DOHH2 (cell line): Measurements from ENCODE around the gene TRIM63.
A peak's percentile ranks its signal among the peaks of the same experiment; 100 is the strongest.

Experiments
- H3F3A ChIP-seq: fragments of 200-600 bp; sonication (generic), shearing (Covaris generic); 2 replicates; pipeline ENCODE4 v1.6.0; 2016; ENCODE audit warnings: antibody characterized with exemption, mild to moderate bottlenecking; ENCODE audit not compliant: control insufficient read depth, insufficient read depth
- H3K27ac ChIP-seq: fragments of 200-600 bp; sonication (generic); 2 replicates; pipeline ENCODE4 v1.5.1; 2014; ENCODE audit warnings: low read depth, mild to moderate bottlenecking, low read length, moderate library complexity
- H3K27me3 ChIP-seq: fragments of 200-600 bp; sonication (generic); 2 replicates; pipeline ENCODE4 v1.6.1; 2014; ENCODE audit warnings: mild to moderate bottlenecking, low read length, mixed read lengths; ENCODE audit not compliant: control insufficient read depth
- H3K36me3 ChIP-seq: fragments of 200-600 bp; sonication (generic); 2 replicates; pipeline ENCODE4 v1.6.1; 2014; ENCODE audit warnings: mild to moderate bottlenecking, low read length, moderate library complexity, mixed read lengths; ENCODE audit not compliant: control insufficient read depth
- H3K4me1 ChIP-seq: fragments of 200-600 bp; sonication (generic); 2 replicates; pipeline ENCODE4 v1.6.1; 2014; ENCODE audit warnings: mild to moderate bottlenecking, low read length, mixed read lengths; ENCODE audit not compliant: control insufficient read depth
- H3K4me2 ChIP-seq: fragments of 200-600 bp; sonication (generic); 2 replicates; pipeline ENCODE4 v1.6.0; 2014; ENCODE audit warnings: mild to moderate bottlenecking, low read length, moderate library complexity
- H3K4me3 ChIP-seq: fragments of 200-600 bp; sonication (generic); 2 replicates; pipeline ENCODE4 v1.5.1; 2014; ENCODE audit warnings: mild to moderate bottlenecking, low read length, mixed read lengths
- H3K79me2 ChIP-seq: fragments of 200-600 bp; sonication (generic); 2 replicates; pipeline ENCODE4 v1.6.1; 2014; ENCODE audit warnings: mild to moderate bottlenecking, low read length, mixed read lengths; ENCODE audit not compliant: control insufficient read depth
- H3K9me2 ChIP-seq: fragments of 200-600 bp; sonication (generic); replicated peaks from 2 replicates; pipeline ENCODE4 v1.6.1; 2014; ENCODE audit warnings: mild to moderate bottlenecking, low read length, mixed read lengths; ENCODE audit not compliant: control insufficient read depth
- H3K9me3 ChIP-seq: fragments of 200-600 bp; sonication (generic); 2 replicates; pipeline ENCODE4 v1.6.1; 2014; ENCODE audit warnings: antibody characterized with exemption, low read length, mixed read lengths; ENCODE audit not compliant: control insufficient read depth, insufficient read depth
- H4K20me1 ChIP-seq: fragments of 200-600 bp; sonication (generic); 2 replicates; pipeline ENCODE4 v1.6.0; 2014; ENCODE audit warnings: low read depth, mild to moderate bottlenecking, antibody characterized with exemption, low read length, moderate library complexity; ENCODE audit not compliant: control insufficient read depth, insufficient read depth
- CTCF ChIP-seq: fragments of 200-600 bp; sonication (generic); IDR thresholded peaks from one replicate; pipeline ENCODE4 v1.5.1; 2014; ENCODE audit warnings: antibody characterized with exemption, mild to moderate bottlenecking, low read depth, low read length; ENCODE audit not compliant: poor library complexity, severe bottlenecking
- EZH2phosphoT487 ChIP-seq: fragments of 200-600 bp; sonication (generic); IDR thresholded peaks from 2 replicates; pipeline ENCODE4 v1.6.1; 2017; ENCODE audit warnings: borderline replicate concordance, mild to moderate bottlenecking, antibody characterized with exemption, low read length, moderate library complexity, mixed read lengths

Gene TRIM63

GRCh38 chr1:26031611-26032220, 35.7 kb downstream of the TRIM63 start:
- H3K9me2 ChIP-seq: no peaks in the 10 kb centered on the region
- no peaks in the 10 kb centered on the region for H3K9me3 ChIP-seq
- peaks cover 11% of the 10 kb centered on the region for H3K27me3 ChIP-seq
- no peak overlapping the region for H3K27ac ChIP-seq
- TF ChIP-seq EZH2phosphoT487 (no peak), CTCF (no peak)
- H3K36me3 ChIP-seq: no peaks in the 10 kb centered on the region
- H3K79me2 ChIP-seq: no peaks in the 10 kb centered on the region
- no peaks in the 10 kb centered on the region for H4K20me1 ChIP-seq
- H3K4me3 ChIP-seq: no peak overlapping the region
- no peaks in the 10 kb centered on the region for H3F3A ChIP-seq
- H3K4me2 ChIP-seq: no peak overlapping the region
- H3K4me1 ChIP-seq: peaks cover 10% of the 10 kb centered on the region

GRCh38 chr1:26031196-26031595, 36.2 kb downstream of the TRIM63 start:
- H4K20me1 ChIP-seq: no peaks in the 10 kb centered on the region
- no peaks in the 10 kb centered on the region for H3K36me3 ChIP-seq
- peaks cover 11% of the 10 kb centered on the region for H3K27me3 ChIP-seq

GRCh38 chr1:26029864-26030481, 37.5 kb downstream of the TRIM63 start:
- no peak overlapping the region for H3K27ac ChIP-seq
- no peak overlapping the region for H3K4me3 ChIP-seq
- peaks cover 4% of the 10 kb centered on the region for H3K4me1 ChIP-seq
- no peaks in the 10 kb centered on the region for H3K36me3 ChIP-seq
- no peak for TF ChIP-seq EZH2phosphoT487
- TF ChIP-seq CTCF: peak; percentile 41
- no peaks in the 10 kb centered on the region for H3K79me2 ChIP-seq
- H3F3A ChIP-seq: no peaks in the 10 kb centered on the region
- H3K27me3 ChIP-seq: peaks cover 12% of the 10 kb centered on the region
- no peak overlapping the region for H3K4me2 ChIP-seq
- H4K20me1 ChIP-seq: no peaks in the 10 kb centered on the region
- no peaks in the 10 kb centered on the region for H3K9me3 ChIP-seq
- no peaks in the 10 kb centered on the region for H3K9me2 ChIP-seq

More at GRCh38 chr1:26031196-26031595, 36.2 kb downstream of the TRIM63 start:
- Histone ChIP-seq H3K4me2 (no peak overlapping the region), H3K9me3 (no peaks in the 10 kb centered on the region), H3K4me3 (no peak overlapping the region), H3K79me2 (no peaks in the 10 kb centered on the region), H3K9me2 (no peaks in the 10 kb centered on the region), H3K27ac (no peak overlapping the region), H3F3A (no peaks in the 10 kb centered on the region), H3K4me1 (peaks cover 8% of the 10 kb centered on the region)
- no peak for TF ChIP-seq CTCF
- no peak for TF ChIP-seq EZH2phosphoT487
